ENCODE results near the gene CTNNA3. TPM values are rescaled to one million over a fixed set of nuclear protein-coding genes. Genes with fewer than 3 reads are reported as not detected.

CTNNA3 gene
- polyA plus RNA-seq, 4 donors = 1.0 to 3.9 (median 2.9) TPM

DNA sequence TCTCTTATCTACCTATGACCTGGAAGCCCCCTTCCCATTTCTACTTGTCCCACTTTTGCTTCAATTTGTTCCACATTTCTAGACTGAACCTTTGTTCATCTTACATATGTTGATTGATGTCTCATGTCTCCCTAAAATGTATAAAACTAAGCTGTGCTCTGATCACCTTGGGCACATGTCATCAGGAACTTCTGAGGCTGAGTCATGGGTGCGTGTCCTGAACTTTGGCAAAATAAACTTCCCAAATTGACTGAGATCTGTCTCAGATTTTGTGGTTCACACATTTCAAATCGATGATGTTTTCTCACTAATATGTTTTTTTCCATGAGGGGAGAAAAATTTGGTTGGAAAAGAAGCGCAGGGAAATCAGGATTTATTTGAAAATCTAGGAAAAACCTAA lies 1176.4 kb downstream of the CTNNA3 start:
- DNase-seq (ENCODE audit: low read depth in 4 of 4, low spot score in 3 of 4) = no peak

DNA sequence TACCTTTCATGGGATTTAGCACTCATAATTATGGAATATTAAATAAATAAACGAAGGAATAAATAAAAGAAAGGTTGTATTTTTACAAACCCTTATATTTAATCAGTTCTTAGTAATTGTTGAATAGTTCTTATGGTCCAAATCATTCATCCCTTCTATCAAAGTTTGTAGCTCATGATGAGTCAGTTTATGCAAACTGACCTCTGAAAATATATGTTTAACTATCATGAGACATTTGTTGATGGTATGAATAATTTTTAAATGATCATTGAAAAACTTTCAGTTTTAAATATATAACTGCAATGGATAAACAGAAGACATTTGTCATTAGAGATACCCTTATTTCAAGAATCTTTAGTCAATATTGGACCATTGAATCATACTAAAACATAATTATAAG lies 1181.3 kb downstream of the CTNNA3 start:
- DNase-seq (ENCODE audit: low read depth in 4 of 4, low spot score in 3 of 4) = no peak

DNA sequence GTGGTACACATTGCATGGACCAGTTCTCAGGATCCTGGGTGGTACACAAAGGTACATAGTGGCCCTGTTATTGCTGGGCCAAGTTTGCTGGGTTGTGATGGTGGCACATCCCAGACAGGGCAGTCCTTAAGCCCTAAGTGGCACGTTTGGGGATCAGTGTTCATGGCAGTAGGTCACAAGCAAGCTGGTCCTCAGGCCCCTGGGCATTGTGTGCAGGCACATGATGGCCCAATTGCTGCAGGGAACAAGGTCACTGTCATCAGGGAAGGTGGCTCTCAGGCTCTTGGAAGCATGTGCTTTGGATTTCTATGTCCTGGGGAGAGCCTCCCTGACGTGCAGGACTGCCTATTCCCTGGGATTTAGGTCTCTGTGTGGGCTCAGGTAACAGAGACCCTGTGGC lies 1182.5 kb downstream of the CTNNA3 start:
- DNase-seq (ENCODE audit: low read depth in 4 of 4, low spot score in 3 of 4) = no peak

DNA sequence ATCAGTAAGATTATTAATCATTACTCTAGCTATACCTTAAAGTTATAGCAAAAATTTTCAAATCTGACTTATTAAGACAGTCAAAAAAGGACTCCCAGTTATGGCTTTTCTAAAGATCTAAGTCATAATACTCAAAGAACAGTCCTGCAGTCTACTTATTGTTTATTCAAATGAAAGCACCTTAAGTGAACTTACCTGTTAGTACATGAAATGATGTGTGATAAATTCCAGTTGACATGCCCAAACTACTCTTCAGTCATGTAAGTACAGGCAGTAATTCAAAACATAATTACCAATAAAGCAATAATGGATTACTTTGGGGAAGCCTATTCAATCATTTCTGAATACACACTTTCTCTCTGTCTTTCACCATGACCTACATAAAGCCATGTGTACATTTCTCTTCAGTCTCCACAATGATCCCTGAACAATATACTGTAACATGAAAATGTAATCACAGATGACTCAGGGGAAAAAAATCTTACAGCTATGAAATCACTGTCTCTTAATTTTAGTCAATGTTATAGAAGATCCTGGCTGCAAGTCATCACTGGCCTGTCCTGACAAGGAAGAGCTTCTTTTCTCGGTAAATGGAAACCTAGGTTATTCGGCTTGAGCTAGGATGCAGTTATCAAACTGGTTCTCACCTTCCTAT lies 1190.9 kb downstream of the CTNNA3 start:
- DNase-seq (ENCODE audit: low read depth in 4 of 4, low spot score in 3 of 4) = no peak

DNA sequence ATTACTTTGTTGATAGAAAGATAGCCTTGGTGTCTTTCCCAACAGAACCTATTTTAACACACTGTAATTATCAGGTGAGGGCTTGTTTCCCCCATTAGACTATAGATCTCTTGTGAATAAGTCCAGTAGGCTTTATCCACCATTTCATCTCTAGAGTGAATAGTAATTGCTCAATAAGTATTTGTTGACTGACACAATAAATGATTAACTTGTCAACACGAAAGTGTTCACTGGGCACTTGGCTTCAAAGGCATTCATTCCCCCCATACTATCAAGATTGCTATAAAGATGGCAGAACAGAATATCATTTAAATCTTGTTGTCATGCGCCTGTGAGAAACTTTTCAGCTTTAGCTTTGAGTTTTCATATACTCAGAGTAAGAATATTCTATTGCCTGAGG lies 1194.6 kb downstream of the CTNNA3 start:
- DNase-seq (ENCODE audit: low read depth in 4 of 4, low spot score in 3 of 4) = no peak

DNA sequence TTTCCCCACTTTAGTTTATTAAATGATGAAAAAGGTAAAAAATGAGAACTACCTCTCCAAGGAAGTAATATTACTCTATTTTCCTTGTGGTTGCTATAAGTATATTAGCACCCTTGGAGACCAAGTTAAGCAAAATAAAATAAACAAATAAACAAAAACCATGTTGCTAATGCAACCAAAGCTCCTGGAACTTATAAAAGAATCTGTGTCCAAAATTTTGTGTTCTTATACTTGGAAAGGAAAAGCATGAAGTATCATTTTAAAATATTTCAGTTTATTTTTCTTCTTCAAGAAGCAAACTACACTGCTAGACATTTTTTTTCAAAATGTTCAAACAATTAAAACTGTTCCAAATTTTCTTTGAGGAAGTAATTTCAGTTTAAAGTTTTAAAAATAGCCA lies 1212.0 kb downstream of the CTNNA3 start:
- no peak for DNase-seq (ENCODE audit: low read depth in 4 of 4, low spot score in 3 of 4)

DNA sequence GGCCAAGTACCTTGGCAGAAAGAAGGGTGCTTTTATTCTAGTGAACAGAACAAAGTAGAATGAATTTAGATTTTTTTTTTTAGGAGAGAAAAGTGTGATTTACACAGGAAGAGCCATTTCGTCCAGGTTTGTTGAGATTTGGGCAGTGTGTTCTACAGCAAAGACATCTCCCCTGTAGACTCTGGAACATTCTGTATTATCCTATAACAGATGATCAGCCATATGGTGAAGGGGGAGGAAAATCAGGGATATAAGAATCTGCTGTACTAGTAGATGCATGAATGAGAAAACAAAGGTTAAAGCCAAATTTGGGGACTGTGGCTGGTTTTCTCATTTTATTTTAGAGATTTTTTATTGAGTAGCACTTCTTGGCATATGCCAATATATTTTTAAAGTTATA lies 1223.8 kb downstream of the CTNNA3 start:
- DNase-seq (ENCODE audit: low read depth in 4 of 4, low spot score in 3 of 4) = no peak

DNA sequence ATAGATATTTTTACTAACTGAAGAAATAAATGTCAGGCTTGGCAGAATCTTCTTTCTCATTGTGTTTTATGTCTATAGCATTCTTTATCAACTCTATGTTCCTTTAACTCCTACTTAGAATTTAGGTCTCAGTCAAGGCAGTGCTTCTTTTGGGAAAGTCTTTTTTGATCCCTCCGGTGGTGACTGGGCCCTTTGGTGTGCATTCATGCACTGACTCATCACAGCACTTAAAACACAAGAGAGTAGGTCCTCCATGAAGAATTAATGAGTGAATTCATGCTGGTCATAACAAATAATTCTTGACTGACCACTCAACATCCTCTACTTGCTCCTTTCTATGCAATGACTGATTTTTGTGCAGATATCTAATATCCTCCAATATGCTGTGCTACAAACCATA lies 1229.0 kb downstream of the CTNNA3 start:
- no peak for DNase-seq (ENCODE audit: low read depth in 4 of 4, low spot score in 3 of 4)

DNA sequence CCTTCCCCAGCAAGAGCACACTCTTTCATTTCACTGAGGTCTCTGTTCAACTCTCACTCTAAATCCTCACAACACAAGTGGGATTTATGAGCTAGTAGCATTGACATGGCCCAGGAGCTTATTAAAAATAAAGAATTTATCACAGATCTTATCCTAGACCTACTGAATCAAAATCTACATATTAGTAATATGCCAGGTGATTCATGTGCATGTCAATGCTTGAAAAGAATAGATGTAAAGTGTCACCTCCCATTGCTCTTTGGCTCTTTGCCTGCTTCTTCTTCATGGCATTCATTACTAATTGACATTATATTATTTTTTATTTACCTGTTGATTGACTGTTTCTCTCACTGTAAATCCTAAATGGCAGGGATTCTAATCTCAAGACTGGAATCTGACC lies 1229.4 kb downstream of the CTNNA3 start:
- no peak for DNase-seq (ENCODE audit: low read depth in 4 of 4, low spot score in 3 of 4)

DNA sequence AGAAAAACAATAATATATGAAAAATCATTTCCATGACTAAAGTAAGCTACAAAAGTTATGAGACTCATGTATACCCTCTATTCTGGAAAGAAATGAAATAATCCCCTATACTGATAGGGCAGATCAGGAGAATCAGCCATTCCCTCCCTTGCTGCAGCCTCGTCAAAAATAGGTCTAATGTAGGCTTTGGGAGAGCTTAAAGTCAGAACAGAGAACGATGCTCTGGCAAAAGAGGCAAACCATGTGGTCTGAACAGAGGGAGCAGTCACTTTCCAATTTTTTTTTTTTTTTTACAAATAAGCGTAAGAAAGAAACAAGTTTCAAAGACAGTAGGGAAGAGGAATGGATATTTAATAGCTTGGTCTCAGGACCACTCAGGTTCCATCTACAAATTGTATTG lies 1232.4 kb downstream of the CTNNA3 start:
- DNase-seq (ENCODE audit: low read depth in 4 of 4, low spot score in 3 of 4) = no peak

DNA sequence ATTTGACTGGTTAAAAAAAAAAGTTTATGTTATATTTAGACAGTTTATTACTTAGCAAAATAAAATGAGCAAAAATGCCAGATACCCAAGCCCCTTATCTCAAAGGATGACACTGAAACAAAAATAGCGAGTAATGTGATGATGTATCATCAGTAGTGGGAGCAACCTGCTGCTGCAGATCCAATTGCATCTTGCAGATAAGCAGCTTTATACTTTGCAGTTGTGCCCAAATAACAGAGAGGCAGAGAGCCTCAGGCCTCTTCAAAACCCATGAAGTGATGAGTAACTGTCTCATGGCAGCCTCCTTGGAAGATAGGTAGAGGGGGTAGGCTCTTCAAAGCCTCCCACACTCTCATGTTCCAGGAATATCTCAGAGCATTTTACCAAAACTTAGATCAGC lies 1238.4 kb downstream of the CTNNA3 start:
- no peak for DNase-seq (ENCODE audit: low read depth in 4 of 4, low spot score in 3 of 4)

DNA sequence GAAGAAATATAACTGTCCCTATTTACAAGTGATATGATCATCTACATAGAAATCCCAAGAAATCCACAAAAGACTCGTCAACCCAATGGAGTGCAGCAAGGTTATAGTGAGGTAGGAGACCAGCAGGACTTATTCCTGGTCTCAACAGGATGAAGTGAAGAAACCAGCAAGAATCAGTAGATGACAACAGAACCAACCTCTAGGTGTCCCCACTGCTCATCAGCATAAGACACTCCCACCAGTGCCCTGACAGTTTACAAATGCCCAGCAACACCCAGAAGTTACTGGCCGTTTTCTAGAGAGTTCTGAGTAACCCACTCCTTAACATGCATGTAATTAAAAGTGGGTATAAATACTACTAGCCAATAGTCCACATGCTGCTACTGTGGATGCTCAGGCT lies 1240.7 kb downstream of the CTNNA3 start:
- no peak for DNase-seq (ENCODE audit: low read depth in 4 of 4, low spot score in 3 of 4)

DNA sequence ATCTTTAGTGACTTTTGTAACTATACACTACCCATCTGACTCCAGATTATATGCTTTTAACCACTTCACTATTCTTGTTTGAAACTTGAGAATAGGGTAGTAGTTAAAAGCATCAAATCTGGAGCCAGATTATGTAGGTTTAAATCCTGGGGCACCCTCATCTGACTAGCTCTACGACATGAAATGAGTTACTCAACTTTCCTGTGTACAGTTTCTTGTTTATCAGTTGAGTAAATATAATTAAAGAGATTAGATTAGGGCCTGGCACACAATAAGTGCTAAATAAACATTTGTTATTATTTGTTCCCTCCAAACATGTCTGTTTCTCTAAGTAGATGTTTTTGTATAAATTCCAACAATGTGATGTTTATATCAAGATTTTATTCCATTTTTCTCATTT lies 1255.4 kb downstream of the CTNNA3 start:
- DNase-seq (ENCODE audit: low read depth in 4 of 4, low spot score in 3 of 4) = no peak

DNA sequence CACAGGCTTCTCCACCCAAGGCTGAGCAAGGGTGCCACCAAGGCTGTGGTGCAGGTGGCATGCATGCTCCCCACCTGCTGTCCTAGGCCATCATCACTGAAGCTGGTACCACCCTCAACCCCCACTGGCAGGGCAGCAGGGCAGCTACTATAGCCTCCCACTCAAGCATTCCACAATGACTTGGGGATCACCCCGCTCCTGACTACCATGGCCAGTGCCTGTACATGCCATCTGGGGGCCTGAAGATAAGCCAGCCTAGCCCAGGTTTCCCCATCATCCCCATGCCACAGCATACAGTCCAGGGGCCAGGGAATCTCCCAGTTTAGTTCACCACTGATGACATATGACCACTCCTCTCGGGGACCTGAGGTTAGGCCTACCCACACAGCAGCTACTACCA lies 1281.1 kb downstream of the CTNNA3 start:
- no peak for DNase-seq (ENCODE audit: low read depth in 4 of 4, low spot score in 3 of 4)

DNA sequence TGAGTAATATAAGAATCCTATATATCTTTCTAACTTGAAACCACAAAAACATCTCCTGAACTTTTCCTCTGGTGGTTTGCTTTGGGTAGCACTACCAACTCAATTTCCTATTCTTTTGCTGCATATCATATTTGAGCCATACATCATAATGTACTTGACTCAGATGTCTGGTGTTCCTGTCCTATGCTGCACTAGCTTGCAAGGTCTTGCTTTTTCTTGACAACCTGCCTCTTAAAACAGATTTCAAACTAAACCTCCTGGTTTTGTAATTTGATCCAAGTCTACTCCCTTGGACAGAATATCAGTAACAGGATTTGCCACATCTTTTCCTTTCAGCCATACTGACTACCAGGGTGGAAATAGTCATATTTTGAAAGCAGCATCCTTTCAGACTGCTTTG lies 1290.4 kb downstream of the CTNNA3 start:
- no peak for DNase-seq (ENCODE audit: low read depth in 4 of 4, low spot score in 3 of 4)

DNA sequence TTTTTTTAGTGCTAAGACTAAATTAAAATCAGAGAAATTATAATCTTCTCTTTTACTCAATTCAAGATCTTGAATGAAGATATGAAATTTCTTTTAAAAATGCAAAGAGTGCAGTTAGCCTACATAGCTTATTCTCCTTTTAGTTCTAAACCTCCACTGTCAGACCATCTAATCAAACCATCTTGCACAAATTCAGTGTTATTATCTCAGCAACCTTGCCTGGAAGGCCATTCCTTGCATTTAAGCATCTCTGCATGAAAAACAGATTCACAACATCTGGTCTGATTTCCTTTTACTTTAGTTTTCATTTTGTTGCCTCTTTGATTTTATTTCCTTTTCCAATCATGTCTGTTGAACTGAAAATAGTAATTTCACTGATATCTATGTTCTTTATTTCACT lies 1297.3 kb downstream of the CTNNA3 start:
- DNase-seq (ENCODE audit: low read depth in 4 of 4, low spot score in 3 of 4) = no peak

DNA sequence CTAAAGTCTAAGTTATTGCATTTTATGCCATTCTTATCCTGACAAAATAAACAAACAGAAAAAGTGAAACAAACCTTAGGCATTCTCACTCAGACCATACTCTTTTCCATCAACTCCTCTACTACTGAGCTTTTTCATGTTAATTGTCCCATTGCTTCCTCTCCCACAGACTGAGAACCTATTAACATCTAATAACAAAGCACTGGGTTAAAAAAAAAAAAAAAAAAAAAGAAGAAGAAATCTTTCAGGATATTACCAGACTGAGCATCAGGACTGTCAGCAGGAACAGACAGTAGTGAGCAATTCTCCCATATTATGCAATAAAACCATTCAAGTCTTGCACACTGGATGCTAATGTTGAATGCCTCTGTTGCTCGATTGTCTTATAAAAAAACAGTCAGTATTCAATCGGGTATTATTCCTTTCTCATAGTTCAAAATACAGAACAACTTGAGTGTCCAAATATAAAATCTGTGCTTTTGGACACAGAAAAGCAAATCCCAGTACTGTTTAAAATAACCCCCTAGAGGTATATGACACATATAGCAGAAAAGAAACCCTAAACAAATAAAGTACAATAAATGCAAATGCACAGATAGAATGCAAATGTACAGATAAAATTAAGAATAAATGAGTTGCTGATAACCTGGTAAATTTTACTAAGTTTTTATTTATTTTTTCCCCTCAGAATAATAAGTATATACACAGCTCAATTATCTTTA lies 1301.5 kb downstream of the CTNNA3 start:
- no peak for DNase-seq (ENCODE audit: low read depth in 4 of 4, low spot score in 3 of 4)

DNA sequence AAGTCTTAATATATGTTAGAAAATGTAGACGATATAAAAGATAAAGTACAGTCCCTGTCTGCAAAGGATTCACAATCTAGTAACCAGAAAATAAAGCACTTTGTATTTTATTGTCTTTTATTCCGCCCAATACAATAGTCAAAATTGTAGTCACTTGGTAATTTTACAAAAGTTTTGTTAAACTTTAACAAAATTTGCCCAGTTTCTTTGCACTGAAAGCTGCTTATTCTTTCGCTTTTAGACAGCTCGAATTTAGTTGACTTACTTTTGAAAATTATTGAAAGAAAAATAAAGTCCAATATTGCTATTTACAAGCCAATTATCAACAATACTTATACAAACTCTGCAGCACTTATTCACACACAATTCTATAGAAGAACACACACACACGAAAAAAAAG lies 1305.1 kb downstream of the CTNNA3 start:
- no peak for DNase-seq (ENCODE audit: low read depth in 4 of 4, low spot score in 3 of 4)

DNA sequence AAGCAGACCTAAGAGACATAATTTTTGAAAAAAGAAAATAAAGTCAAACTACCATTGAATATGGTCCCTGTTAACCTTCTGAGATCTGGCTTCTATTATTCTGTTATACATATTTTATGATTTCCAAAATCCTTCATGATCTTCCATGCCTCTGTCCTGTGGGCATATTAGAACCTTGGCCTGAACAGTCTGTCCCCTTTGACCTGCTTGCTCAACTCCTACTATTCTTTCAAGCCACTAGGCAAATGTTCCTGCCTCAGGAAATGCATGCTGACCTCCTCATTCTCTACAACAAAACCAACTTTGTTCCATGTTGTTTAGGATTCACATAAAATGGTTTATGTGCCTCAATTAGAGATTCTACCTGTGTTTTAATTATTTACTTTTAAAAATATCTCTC lies 1315.0 kb downstream of the CTNNA3 start:
- no peak for DNase-seq (ENCODE audit: low read depth in 4 of 4, low spot score in 3 of 4)

DNA sequence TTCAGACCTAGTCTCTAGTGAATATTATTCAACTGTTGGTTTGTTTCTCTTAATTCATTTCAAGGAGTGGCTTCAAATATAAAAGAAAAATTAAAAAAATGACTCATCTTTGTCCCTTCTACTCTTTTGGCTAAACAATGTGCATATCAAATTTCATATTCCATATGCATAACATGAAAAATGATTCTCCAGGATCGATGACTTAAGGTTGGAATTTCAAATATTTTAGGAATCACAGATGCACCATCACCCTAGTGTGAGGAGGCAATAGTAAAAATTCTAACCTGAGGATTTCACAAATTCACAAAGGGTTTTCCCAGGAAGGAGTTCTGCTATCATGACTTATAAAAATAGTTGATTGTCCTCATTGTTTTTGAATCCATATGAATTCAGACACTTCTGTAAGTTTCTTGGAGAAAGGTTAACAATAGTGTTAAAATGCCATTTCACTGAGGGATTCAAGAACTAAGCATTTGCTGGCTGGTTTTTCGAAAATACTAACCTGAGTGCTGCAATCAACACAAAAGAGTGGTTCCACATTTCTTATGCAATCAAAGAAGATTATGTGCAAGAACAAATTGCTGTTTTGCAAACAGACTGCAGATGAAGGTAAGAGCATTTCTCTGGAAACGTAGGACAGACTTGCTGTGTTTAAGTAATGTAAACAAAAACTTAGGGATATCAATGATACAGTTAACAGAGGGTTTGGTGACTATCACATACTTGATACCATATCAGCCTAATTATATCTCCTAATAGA lies 1317.7 kb downstream of the CTNNA3 start:
- DNase-seq (ENCODE audit: low read depth in 4 of 4, low spot score in 3 of 4) = no peak

DNA sequence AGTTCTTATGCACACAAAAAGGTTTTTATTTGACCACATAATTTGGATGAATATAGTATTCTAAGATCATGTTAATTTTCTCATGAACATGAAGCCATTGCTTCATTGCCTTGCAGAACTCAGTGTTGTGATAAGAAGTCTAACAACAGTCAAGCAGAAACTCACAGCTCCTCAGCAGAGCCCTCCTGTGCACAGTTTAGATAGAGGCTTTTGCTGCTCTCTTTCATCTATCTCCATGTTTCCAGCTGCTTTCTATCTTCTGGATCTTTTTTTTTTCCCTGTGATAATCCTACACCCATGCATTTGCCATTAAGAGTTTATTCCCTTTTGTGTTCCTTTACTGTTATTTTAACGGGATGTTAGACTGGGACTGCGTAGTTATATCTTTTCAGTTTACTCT lies 1327.8 kb downstream of the CTNNA3 start:
- DNase-seq (ENCODE audit: low read depth in 4 of 4, low spot score in 3 of 4) = no peak

DNA sequence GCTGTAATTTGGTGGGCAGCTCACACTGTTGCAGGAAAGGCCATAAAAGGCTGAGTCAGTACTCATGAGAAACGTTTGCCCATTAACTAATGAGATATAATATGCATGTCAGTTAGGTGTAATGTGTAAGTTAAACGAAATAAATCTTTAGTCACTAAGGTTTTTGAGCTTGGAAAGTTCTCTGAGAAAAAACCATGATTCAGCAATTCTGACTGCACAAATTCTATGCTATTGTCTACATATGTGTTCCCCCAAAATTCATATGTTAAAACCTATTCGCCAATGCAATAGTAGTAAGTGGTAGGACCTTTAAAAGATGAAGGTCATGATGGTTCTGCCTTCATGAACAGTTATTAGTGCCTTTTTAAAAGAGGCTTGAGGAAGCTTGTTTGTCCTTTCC lies 1329.8 kb downstream of the CTNNA3 start:
- no peak for DNase-seq (ENCODE audit: low read depth in 4 of 4, low spot score in 3 of 4)
